Panc1 (cell line): ENCODE results near the gene SYNGR2. TPM values are rescaled to one million over a fixed set of nuclear protein-coding genes. Genes with fewer than 3 reads are reported as not detected.

Experiments
- ATAC-seq: fragments of 200-7000 bp; cut with Tn5 transposase; 2 replicates; pipeline ENCODE4 v1.9.1; 2020; ENCODE audit warnings: mild to moderate bottlenecking, moderate library complexity
- BruUV-seq: library from RNA; stranded (reverse); fragments of 400-500 nt; replicated peaks from 2 replicates; lab custom pipeline; 2021; lab: Mats Ljungman, UMichigan
- CTCF ChIA-PET: fragments of 300-600 bp; sonication (Branson Sonifier 250); formaldehyde crosslinking; loops from one replicate; lab custom pipeline; 2022; ENCODE audit warnings: antibody characterized with exemption; lab: Charles Lee
- POLR2A ChIA-PET: fragments of 300-600 bp; sonication (Branson Sonifier 250); formaldehyde crosslinking; loops from one replicate; lab custom pipeline; 2022; ENCODE audit warnings: antibody characterized with exemption; lab: Charles Lee
- DNase-seq: peaks from one replicate; pipeline ENCODE4 v3.0.0-alpha.2; 2010; ENCODE audit warnings: low read depth, low spot score
- H3K27ac ChIP-seq: 2 replicates; pipeline ENCODE4 v1.5.1; 2011; ENCODE audit warnings: mild to moderate bottlenecking, low read length, inconsistent platforms
- H3K27me3 ChIP-seq: fragments of 200-500 bp; sonication (Bioruptor generic); 2 replicates; pipeline ENCODE4 v1.6.0; 2014; ENCODE audit warnings: low read length, inconsistent platforms; ENCODE audit not compliant: control insufficient read depth, insufficient read depth
- H3K36me3 ChIP-seq: fragments of 200-500 bp; sonication (Bioruptor generic); 2 replicates; pipeline ENCODE4 v1.5.1; 2014; ENCODE audit warnings: inconsistent platforms, mild to moderate bottlenecking, low read length, moderate library complexity; ENCODE audit not compliant: control insufficient read depth, insufficient read depth
- H3K4me1 ChIP-seq: 2 replicates; pipeline ENCODE4 v1.5.1; 2011; ENCODE audit warnings: inconsistent platforms, mild to moderate bottlenecking, low read length, moderate library complexity; ENCODE audit not compliant: control insufficient read depth, insufficient read depth
- H3K4me3 ChIP-seq, 2 experiments: 2 replicates each; pipeline ENCODE4 v1.5.1; 2011 to 2012; ENCODE audit warnings: low read depth in 2 of 2, low read length in 2 of 2, mild to moderate bottlenecking in 2 of 2, inconsistent platforms in 1 of 2, moderate library complexity in 1 of 2
- H3K9me3 ChIP-seq: fragments of 200-500 bp; sonication (Bioruptor generic); 2 replicates; pipeline ENCODE4 v1.5.1; 2014; ENCODE audit warnings: low read depth, mild to moderate bottlenecking, inconsistent platforms, low read length, moderate library complexity; ENCODE audit not compliant: control insufficient read depth, insufficient read depth
- CTCF ChIP-seq: fragments of 450-650 bp; IDR thresholded peaks from 2 replicates; pipeline ENCODE4 v1.5.1; 2017; ENCODE audit warnings: mild to moderate bottlenecking
- POLR2AphosphoS5 ChIP-seq: IDR thresholded peaks from 2 replicates; pipeline ENCODE4 v1.6.1; 2012; ENCODE audit warnings: mild to moderate bottlenecking, low read depth, low read length, moderate library complexity
- REST ChIP-seq, 2 experiments: IDR thresholded peaks; 2 replicates each; pipeline ENCODE4 v1.6.1; 2011 to 2012; ENCODE audit warnings: low read depth in 2 of 2, control low read depth in 1 of 2, low read length in 1 of 2, mild to moderate bottlenecking in 1 of 2, moderate library complexity in 1 of 2; ENCODE audit not compliant: insufficient read depth in 1 of 2
- SIN3A ChIP-seq: IDR thresholded peaks from 2 replicates; pipeline ENCODE4 v1.6.1; 2012; ENCODE audit warnings: low read depth, mild to moderate bottlenecking, low read length, moderate library complexity, borderline replicate concordance; ENCODE audit not compliant: insufficient read depth
- TCF7L2 ChIP-seq: IDR thresholded peaks from 2 replicates; pipeline ENCODE4 v1.6.1; 2011; ENCODE audit warnings: mild to moderate bottlenecking, low read depth, low read length, inconsistent platforms
- in situ Hi-C: cut with HindIII; loops from 2 replicates; pipeline ENCODE4 v1.10.0; 2016; ENCODE audit warnings: low sequenced_read_pairs, low pct_unique_long_range_greater_than_20kb
- intact Hi-C: fragments of 100-400 bp; cut with micrococcal nuclease; formaldehyde crosslinking; loops from one replicate; pipeline ENCODE4 v1.10.0; 2022; ENCODE audit not compliant: unreplicated experiment
- total RNA-seq: library from RNA; stranded (reverse); gene quantifications from one replicate; pipeline ENCODE4 v1.2.1, GENCODE V29; 2021; ENCODE audit not compliant: unreplicated experiment

SYNGR2 gene
- total RNA-seq, 1 experiment from 2014 or later: 204 TPM

DNA sequence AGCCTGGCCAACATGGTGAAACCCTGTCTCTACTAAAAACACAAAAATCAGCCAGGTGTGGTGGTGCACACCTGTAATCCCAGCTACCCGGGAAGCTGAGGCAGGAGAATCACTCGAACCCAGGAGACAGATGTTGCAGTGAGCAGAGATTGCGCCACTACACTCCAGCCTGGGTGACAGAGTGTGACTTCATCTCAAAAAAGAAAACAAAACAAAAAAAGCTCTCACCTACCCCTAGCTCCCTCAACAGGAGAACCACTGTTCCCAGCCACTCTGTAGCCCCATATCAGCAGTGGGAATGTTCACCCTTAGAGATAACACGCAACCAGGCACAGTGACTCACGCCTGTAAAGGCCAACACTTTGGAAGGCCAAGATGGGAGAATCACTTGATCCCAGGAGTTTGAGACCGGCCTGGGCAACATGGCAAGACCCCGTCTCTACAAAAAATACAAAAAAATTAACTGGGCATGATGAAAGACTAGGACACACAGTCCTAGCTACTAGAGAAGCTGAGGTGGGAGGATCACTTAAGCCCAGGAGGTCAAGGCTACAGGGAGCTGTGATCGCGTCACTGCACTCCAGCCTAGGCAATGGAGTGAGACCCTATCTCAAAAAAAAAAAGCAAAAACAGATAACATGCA lies 32.4 kb upstream of the SYNGR2 start:
- ChIA-PET CTCF (interaction anchor here (0.5 to 1.4 kb wide), 5 partner anchors 33 to 710 kb away, joined by 4 to 6 read pairs (median 4); no protein-coding TSS in a partner anchor), POLR2A (no interaction called here)
- H3K9me3 ChIP-seq: no peaks in the 10 kb centered on the region
- no TSS peak for BruUV-seq
- H3K4me3 ChIP-seq: no peak overlapping the region
- H3K36me3 ChIP-seq: no peaks in the 10 kb centered on the region; the same call in 1 of the 2 replicates
- no peak overlapping the region for H3K27ac ChIP-seq
- TF ChIP-seq CTCF (no peak), POLR2AphosphoS5 (no peak), TCF7L2 (no peak), REST (IDR thresholded peaks at IDR 0.05; ENCODE audit: insufficient read depth in 1 of 2, low read depth in 2 of 2, low read length in 1 of 2) (no peak)
- DNase-seq: no peak
- intact Hi-C loops (no loop called here), in situ Hi-C loops (no loop called here)
- peaks cover 1% of the 10 kb centered on the region; the same call in 1 of the 2 replicates for H3K4me1 ChIP-seq
- no peak for ATAC-seq
- no peaks in the 10 kb centered on the region for H3K27me3 ChIP-seq

DNA sequence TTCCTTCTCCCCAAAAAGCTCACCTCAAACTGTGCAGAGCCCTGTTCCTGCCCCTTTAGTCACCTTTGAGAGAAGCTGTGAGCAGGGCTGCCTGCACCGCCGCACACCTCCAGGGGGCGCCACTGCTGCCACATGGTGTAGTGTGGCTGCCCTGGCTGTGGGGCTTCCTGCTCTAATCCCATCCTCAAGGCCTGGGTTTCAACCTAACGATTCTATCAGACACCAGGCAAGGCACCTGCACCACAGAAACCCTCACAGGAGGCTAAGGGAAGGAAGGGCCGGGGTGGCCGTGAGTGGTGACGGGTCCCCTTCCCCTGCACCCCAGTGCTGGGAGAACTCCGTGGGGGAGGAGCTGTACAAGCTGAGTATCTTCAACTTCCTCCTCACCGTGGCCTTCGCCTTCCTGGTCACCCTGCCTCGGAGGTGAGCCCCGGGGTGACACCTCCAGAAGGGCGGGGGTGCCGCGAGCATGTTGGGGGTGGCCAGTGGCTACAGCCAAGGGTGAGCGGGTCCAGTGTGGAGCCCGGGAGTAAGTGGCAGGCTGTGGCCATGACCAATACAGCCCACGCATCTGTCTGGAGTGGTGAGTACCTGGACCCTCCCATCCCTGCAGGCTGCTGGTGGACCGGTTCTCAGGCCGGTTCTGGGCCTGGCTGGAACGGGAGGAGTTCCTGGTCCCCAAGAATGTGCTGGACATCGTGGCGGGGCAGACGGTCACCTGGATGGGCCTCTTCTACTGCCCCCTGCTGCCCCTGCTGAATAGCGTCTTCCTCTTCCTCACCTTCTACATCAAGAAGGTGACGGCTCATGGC lies 30.8 kb upstream of the SYNGR2 start:
- Histone ChIP-seq H3K36me3 (no peaks in the 10 kb centered on the region), H3K4me1 (peaks cover 15% of the 10 kb centered on the region), H3K4me3 (no peak overlapping the region), H3K9me3 (no peaks in the 10 kb centered on the region), H3K27ac (no peak overlapping the region), H3K27me3 (no peaks in the 10 kb centered on the region)
- in situ Hi-C loops (no loop called here), intact Hi-C loops (no loop called here)
- ATAC-seq: no peak
- TF ChIP-seq CTCF (peak; percentile 76), REST (IDR thresholded peaks at IDR 0.05; ENCODE audit: insufficient read depth in 1 of 2, low read depth in 2 of 2, low read length in 1 of 2) (no peak), TCF7L2 (no peak), SIN3A (no peak), POLR2AphosphoS5 (no peak)
- ChIA-PET POLR2A (interaction anchor here (0.6 kb wide), 1 partner anchor 49 kb away, joined by 4 read pairs; the partner anchor contains the start of gene TK1), CTCF (interaction anchor here (0.6 to 1.2 kb wide), 5 partner anchors 17 to 458 kb away, joined by 3 to 6 read pairs (median 4); no protein-coding TSS in a partner anchor)
- BruUV-seq: no TSS peak
- DNase-seq: no peak
